Astrocyte of the hippocampus (primary cell): Measurements from ENCODE around the gene RPL14.
"Not testable (repeated sequence)": the region's sequence is repeated elsewhere in the genome, so short reads cannot be mapped to it uniquely, and the experiment has no call there.

Experiments used
- DNase-seq: peaks from one replicate; pipeline ENCODE4 v3.0.0; 2011; ENCODE audit warnings: low read depth, low spot score

Gene RPL14

DNA sequence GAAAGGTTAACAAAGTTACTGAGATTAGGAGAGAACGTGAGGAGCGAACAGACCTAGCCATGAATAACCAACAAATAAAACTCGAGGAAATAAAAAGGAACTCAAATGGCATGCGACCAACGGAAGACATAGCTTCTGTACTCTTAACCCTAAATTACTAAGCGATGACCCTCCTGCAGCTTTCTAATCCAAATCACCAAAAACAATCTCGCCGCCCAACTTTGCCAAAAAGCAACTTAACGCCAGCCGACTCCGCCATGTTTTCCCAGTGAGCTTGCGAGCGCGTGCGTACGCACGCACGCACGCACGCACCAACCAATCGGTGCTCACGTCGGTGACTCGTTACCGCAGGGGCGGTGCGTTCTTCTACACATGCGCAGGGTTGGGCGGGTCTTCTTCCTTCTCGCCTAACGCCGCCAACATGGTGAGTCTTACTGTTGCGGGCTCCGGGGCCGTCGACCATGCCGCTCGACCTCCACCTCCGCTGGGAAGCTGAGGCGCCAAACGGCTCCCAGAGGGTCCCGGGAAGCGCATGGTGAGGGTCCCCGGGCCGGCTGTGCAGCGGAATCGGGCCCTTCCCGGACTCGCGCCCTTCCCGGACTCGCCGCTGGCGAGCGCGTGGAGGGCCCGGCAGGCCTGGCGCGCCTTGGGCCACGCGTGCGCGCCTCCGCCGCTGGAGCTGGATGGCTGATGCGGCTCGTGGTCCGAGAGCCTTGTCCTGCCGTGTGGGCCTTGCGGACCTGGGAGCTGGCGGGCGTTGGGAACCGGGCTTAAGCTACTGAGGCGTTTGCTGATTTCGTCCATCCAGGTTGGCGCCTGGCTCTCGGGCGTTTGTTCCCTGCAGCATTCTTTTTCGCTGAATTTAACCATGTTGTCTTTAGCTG is at the start of gene RPL14:
Gene RPL14 (plus strand): TSS at position 400 of the 884 bp plus-strand sequence. CDS start 133 bp downstream, at position 533.
- DNase-seq = peak; percentile 98

DNA sequence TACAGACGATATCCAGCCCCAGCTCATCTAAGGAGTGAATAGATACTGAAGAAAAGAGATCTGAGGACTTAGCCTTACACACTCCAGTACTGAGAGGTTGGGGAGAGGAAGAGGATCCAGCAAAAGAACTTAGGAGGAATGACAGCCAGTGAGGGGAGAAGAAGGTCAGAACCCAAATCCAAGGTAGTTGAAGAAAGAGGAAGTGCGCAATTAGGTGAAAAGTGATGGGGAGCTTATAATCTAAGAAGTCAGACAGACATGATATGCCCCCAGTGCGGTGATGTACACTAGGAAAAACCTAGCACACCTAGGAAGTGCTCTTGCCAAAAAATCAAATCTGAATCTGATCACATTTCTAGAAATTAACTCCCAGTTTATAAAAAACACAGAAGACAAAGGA is 49.5 kb upstream of the RPL14 start:
- DNase-seq = no peak

DNA sequence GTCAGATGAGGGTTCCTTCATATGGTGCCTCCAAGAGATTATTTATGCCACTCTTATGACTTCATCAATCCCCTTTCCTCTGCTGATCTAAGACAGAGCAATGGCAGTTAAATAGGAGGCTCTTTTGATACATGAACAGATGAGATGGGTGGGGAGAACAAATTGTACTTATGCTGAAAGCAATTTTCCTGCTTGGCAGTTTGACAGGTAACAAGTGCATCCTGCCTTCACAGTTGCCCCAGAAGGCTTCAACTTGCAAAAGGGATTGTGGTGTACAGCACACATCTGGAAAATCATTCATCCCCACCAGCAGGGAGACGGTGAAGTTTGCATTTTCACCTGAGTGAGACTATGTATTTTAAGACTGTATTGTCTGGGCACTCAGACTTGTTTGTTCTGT is 42.9 kb upstream of the RPL14 start:
- DNase-seq = no peak

DNA sequence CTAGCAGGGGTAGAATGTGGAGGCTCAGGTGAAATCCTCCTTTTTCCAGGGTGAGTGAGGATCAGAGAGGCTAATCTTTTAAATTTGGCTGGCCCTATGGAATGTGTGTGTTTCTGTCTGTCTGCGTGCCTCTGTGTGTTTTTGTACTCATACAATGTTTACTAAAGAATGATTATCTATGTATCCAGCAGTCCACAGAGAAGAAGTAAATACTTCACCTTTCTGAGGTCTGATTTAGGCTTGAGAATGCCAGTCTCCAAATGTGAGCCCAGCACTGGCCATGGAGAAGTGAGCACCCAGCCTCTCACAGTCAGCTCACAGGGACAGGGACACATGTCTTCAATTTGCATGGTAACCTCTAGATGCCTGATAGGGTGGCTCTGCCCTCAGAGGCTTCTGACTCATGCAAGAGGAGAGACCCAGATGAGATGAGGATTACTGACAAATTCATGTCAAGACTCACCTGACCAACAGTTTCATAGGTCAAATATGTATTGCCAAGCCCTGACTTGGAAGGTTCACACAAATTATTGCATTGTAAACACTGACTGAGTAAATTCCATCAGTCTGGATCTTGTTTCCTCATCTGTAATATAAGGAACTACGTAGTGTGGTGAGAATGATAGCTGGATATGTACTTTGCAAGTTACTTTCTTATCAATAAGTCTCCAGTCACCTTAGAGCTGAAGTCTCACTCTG is 39.1 kb upstream of the RPL14 start:
- DNase-seq = no peak

DNA sequence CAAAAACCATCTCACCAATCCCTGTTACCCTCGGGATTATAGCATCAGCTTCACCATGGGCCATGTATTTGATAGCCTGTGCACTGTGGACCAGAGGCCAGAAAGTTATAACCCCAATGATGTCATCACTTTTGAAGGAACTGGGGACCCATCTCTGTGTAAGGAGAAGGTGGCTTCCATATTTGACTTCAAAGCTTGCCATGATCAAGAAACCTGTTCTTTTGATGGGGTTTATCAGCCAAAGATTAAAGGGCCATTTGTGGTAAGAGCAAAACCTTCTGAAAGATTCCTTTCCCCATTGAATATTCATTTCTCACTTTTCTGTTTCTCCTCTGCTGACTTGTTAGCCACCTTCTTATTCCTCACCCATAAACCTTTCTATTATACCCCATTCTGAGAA is 34.3 kb upstream of the RPL14 start:
- DNase-seq = no peak

DNA sequence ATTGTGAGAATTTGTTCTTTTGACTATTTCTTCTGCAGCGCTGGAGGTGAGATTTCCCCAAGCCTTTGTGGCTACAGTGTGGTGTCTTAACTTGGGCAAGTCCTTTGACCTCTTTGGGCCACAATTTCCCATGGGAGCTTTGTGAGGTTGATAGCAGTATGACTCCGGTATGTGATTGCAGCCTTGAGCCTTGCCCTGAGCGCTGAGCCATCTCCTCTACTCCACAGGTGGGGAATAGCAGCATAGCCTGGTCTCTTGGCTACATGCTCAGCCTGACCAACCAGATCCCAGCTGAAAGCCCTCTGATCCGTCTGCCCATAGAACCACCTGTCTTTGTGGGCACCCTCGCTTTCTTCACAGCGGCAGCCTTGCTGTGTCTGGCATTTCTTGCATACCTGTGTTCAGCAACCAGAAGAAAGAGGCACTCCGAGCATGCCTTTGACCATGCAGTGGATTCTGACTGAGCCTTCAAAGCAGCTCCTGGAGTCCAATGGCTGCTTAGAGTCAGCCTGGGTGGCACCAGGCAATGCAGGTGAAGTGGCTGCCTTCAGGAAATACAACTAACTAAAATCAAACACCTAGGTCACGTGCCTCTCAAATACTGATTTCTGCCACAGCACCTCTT is 30.0 kb upstream of the RPL14 start:
- DNase-seq = no peak

DNA sequence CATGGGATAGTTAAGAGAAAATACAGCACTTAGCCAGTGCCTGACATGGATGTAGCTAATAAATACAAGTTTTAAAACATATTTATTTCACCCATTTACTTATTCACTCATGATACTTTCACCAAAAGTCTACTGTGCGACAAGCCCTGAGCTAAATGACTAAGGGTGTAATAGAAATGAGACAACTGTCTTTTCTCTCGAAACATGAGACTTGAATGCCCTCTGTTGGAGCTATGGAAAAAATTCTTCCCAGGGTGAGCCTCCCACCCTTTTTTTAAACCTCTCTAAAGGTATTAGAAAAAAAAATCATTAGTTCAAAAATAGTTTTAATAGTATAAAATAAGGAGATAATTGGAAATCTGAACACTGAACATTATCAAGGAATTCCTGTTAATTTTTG is 24.3 kb upstream of the RPL14 start:
- DNase-seq = no peak

DNA sequence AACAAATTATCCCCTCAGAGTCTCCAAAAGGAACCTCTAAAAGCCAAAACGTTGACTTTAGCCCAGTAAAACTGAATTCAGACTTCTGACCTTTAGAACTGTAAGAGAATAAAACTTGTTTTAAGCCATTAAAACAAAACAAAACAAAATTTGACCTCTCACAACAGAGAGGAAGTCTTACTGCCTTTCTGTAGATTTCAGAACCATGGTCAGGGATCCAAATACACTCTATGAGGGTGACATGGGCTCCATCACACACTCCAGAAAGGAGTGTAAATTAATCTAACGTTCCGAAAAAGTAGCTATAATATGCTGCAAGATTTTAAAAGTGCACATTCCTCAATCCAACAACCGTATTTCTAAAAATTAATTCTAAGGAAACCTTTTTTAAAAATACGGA is 19.2 kb upstream of the RPL14 start:
- peak; percentile 23 for DNase-seq

DNA sequence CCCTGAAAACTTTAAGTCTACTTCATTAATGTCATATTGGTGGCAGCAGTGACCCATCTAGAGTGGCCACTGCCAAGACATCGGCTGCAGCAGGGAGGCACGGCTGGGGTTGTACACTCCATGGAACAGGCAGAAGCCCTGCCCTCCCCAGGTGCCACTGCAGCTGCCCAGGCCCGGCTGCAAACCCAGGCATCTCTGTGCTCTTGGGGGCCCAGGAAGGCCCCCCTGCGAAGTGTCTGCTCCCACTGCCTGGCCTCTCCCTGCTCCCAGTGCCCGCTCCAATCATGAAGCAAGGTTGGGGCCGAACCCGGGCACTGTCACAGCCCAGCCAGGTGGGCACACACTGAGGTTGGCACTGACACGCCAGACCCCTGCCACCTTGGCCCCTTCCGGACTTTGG is 12.1 kb upstream of the RPL14 start:
- DNase-seq = no peak

DNA sequence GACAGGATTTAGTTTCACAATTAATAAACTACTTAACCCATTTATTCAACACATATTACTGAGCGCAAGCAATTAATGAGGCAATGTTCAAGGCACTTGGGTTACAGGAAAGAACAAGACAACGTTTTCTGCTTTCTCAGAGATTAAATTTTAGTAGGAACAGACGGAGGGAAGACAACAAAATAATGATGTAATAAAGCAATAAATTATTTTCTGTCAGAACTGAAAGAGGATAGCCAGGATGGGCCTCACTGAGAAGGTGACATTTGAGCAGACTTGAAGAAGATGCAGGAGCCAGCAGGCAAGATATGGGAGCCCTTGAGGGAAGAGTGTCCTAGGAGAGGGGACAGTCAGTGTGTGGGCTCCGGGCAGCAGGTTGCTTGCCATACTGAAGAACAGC is 11.3 kb upstream of the RPL14 start:
- no peak for DNase-seq

DNA sequence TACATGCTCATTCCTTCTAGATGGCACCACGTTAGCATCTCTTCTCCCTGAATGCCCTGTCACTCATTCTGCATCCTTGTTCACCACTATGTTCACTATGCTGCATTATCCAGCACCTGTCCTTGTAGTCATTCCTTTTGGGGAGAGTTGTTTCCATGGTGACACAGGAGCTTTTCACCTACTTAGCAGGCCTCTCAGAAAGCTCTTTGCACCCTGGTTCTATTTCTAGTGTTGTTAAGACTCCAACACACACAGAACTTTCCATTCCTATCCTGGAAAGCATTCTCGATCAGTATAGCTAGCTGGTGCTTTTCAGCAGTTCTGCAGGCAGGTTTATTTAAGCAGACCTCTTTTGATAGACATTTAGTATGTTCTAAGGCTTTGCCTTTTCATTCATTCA is 6.7 kb upstream of the RPL14 start:
- no peak for DNase-seq

DNA sequence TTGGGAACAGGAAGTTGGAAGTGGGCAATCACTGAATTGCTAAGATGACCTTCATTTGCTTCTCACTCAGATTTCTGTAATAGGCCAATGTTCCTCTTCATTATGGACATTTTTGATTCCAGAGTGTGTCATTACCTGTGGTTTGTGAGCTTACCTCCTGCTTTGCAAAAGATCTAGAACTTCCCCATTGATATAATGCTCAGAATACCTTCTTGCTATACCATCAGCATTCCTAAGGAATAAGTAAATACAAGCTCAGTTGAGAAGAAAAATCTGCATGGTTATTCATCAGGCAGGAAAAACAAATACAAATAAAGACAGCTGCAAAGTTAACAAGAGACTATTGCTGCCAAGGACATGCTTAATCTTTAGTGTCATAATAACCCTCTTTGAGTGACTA is 5.6 kb upstream of the RPL14 start:
- DNase-seq = peak; percentile 20

DNA sequence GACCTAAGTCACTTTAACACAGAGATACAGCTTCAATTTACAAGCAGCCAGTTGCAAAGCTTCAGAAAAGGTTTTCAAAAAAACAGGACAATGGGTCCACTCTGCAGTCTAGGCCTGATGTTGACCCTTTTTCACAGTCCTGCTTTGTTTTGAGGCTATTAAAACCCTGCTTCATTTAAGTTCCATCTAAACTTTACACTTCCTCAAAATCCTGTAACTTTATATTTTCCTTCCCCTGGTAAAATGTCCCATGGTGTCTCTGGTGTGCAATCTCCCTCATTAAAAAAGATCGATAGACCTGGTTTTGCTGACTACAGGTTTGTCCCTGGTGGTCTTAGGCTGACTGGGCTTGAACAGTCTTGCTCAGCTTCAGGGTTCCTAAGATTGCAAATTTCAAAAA is 5.1 kb upstream of the RPL14 start:
- no peak for DNase-seq

DNA sequence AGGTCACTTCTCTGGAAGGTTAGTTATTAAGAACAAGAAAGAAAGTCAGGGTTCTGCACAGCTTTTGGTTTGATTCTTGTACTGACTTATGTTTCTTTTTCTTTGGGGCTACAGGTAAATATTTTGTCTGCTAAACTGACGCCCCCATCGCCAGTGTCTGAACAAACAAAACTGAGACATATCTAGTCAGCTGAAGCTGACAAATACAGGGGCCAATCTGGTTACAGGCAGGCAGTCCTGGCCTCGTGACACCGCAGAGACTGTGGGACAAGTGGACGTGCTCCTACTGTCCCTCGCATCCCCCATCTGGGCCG is 4.6 kb upstream of the RPL14 start:
- DNase-seq = no peak

DNA sequence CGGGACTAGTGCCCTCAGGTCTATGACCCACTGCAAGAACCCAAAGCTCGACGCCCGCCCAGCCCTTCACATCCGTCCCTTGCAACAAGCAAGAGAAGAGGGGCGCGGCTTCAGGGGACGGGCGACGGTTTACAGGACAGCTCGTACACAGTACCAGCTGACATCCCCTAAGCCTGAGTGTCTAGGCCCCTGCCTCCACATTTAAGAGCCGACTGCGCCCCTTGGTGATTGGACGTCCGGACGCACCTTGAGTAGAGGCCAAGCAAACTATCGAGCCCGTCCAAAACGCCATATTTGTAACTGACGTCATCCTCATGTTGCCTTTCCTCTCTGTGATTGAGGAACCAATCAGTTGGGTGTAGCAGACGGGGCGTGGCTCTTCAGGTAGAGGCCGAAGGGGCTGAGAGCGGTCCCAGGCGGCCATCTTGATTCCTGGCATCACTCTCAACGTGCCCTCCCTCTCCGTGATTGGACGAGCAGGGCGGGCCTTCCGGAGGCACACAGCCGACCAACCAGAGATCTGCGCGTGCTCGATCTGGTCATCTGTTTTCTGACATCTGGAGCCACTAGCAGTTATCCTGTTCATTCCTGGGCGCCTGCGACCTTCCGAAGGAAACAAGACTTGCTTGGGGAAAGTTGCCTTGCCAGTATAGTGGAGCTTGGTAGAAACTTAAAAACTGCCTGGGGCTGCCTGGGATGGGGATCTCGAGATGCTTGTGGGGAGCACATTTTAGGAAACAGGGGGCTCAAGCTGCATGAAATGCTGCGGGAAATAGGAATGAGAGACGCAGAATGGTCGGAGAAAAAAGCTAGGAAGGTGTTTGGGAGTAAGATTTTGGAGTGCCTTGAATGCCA is 4.0 kb upstream of the RPL14 start:
- peak; percentile 99 for DNase-seq

DNA sequence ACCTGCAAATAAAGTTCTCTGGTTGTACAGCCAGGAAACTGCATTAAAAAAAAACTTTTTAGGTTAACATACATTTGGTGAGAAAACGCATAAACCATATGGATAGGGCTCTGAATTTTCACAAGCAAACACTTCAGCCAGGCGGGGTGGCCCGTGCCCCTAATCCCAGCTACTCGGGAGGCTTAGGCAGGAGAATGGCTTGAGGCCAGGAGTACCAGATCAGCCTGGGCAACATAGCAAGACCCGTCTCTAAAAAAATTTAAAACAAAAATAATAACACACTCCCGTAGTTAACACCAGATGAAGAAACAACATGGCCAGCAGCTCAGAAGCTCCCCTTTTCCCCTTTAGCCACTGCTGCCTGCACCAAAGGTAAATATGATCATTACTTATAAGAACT is 3.2 kb upstream of the RPL14 start:
- DNase-seq = no peak

DNA sequence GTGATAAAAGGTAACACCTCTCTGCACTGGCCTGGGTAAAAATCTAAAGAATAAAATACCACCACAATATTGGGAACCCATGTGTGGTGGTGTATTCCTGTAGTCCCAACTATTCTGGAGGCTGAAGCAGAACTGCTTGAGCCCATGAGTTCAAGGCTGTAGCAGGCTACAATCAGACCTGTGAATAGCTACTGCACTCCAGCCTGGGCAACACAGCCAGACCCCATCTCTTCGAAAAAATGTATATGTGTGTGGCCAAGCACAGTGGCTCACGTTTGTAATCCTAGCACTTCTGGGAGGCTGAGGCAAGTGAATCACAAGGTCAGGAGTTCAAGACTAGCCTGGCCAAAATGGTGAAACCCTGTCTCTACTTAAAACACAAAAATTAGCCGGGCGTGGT is 1.8 kb upstream of the RPL14 start:
- DNase-seq = no peak

DNA sequence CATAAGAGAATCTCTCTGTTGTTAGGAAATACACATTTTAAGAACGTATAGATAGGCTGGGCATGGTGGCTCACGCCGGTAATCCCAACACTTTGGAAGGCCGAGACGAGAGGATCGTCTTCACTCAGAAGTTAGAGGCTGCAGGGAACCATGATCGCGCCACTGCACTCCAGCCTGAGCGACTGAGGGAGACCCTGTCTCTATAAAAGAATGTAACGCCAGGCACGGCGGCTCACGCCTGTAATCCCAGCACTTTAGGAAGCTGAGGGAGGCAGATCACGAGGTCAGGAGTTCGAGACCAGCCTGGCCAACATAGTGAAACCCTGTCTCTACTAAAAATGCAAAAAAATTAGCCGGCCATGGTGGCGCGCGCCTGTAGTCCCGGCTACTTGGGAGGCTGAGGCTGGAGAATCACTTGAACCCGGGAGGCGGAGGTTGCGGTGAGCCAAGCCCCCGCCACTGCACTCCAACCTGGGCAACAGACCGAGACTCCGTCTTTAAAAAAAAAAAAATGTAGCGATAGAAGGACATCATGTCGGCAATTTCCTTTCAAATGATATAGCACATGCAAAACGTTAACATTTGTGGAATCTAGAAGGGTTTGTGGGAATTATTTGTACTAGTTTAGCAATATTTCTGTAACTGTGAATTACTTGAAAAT is 730 bp upstream of the RPL14 start:
- DNase-seq = no peak

DNA sequence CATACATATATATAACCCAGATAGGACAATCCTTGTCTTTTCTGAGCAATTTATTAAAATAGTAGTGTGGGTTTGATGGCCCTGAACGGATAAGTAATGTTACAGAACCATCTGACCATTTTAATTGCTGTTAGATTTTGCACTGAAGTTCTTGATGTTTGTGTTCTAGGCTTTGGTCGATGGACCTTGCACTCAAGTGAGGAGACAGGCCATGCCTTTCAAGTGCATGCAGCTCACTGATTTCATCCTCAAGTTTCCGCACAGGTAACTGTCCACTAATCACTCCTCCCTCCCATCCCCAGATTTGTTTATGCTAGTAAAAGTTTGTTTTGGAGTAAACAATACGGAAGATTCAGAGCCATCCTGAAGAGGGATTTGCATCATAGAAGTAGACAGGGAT is 1.3 kb downstream of the RPL14 start:
- DNase-seq = no peak

DNA sequence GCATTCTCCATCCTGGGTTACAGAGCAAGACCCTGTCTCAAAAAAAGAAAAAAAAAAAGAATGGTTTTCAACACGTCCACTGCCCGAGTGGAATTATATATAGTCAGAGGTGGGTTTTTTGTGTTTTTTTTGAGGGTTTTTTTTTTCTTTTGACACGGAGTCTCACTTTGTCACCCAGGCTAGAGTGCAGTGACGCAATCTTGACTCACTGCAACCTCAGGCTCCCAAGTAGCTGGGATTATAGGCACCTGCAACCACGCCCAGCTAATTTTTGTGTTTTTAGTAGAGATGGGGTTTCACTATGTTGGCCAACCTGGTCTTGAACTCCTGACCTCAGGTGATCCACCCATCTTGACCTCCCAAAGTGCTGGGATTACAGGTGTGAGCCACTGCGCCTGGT is 3.3 kb downstream of the RPL14 start:
- DNase-seq = not testable (repeated sequence)

DNA sequence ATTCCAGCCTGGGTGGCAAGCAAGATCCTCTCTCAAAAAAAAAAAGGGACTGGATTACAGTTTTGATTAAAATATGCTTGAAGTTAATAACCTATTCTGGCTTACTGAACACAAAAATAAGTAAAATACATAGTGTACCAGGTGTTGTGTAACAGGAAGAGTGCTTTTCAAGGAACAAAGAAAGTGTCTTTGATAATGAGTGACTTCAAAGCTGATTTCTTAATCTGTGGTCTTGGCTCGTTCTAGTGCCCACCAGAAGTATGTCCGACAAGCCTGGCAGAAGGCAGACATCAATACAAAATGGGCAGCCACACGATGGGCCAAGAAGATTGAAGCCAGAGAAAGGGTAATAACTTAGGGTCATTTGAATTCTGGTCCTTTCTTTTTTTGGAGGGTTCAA is 4.0 kb downstream of the RPL14 start:
- DNase-seq = no peak
